Muscle layer of duodenum (tissue), 2 donors: ENCODE results near the gene MAX.
A peak's percentile ranks its signal among the peaks of the same experiment; 100 is the strongest.

Experiments
- H3K27ac ChIP-seq: one replicate; pipeline ENCODE4 v1.7.0; 2013; ENCODE audit warnings: mild to moderate bottlenecking, low read length
- H3K27me3 ChIP-seq: one replicate; pipeline ENCODE4 v1.7.0; 2013; ENCODE audit warnings: low read depth, mild to moderate bottlenecking, control low read depth, low read length
- H3K36me3 ChIP-seq, 2 donors: one replicate each; pipeline ENCODE4 v1.7.0; 2013; ENCODE audit warnings: low read length in 2 of 2, control low read depth in 1 of 2, mild to moderate bottlenecking in 1 of 2; ENCODE audit not compliant: insufficient read depth in 2 of 2, control insufficient read depth in 1 of 2
- H3K4me1 ChIP-seq, 2 donors: one replicate each; pipeline ENCODE4 v1.7.0; 2013; ENCODE audit warnings: low read length in 2 of 2, mild to moderate bottlenecking in 2 of 2, control low read depth in 1 of 2, moderate library complexity in 1 of 2; ENCODE audit not compliant: insufficient read depth in 2 of 2, control insufficient read depth in 1 of 2
- H3K4me3 ChIP-seq, 2 donors: one replicate each; pipeline ENCODE4 v1.7.0; 2013; ENCODE audit warnings: low read length in 2 of 2, low read depth in 1 of 2, mild to moderate bottlenecking in 1 of 2
- H3K9me3 ChIP-seq, 2 donors: one replicate each; pipeline ENCODE4 v1.7.0; 2013; ENCODE audit warnings: low read length in 2 of 2, control low read depth in 1 of 2, mild to moderate bottlenecking in 1 of 2; ENCODE audit not compliant: control insufficient read depth in 1 of 2
- donor health status: healthy.

MAX gene

GRCh38 chr14:65028937-65029336, 73.4 kb downstream of the MAX start:
- Histone ChIP-seq H3K36me3 (peaks cover 22% of the 10 kb centered on the region in 2 donors), H3K27ac (no peak overlapping the region), H3K9me3 (no peaks in the 10 kb centered on the region), H3K27me3 (no peaks in the 10 kb centered on the region), H3K4me1 (peaks cover 0 to 6% of the 10 kb centered on the region in 2 donors), H3K4me3 (no peak overlapping the region)

GRCh38 chr14:65027127-65027799, 75.1 kb downstream of the MAX start:
- no peaks in the 10 kb centered on the region for H3K9me3 ChIP-seq
- H3K27me3 ChIP-seq = no peaks in the 10 kb centered on the region
- no peak overlapping the region for H3K4me3 ChIP-seq
- H3K4me1 ChIP-seq = peaks cover 0 to 6% of the 10 kb centered on the region in 2 donors
- H3K36me3 ChIP-seq = peaks cover 8 to 13% of the 10 kb centered on the region in 2 donors
- H3K27ac ChIP-seq = no peak overlapping the region

GRCh38 chr14:65026526-65026925, 75.8 kb downstream of the MAX start:
- H3K27ac ChIP-seq = no peak overlapping the region
- no peaks in the 10 kb centered on the region for H3K27me3 ChIP-seq
- no peaks in the 10 kb centered on the region for H3K9me3 ChIP-seq
- H3K4me3 ChIP-seq = no peak overlapping the region
- peaks cover 0 to 6% of the 10 kb centered on the region in 2 donors for H3K4me1 ChIP-seq
- H3K36me3 ChIP-seq = peaks cover 8 to 9% of the 10 kb centered on the region in 2 donors

- Histone ChIP-seq H3K27me3 (no peaks in the 10 kb centered on the region), H3K27ac (peak overlapping the region; percentile 55), H3K4me3 (peak overlapping the region; percentile 30 to 32), H3K36me3 (peaks cover 8 to 9% of the 10 kb centered on the region in 2 donors), H3K4me1 (peaks cover 0 to 6% of the 10 kb centered on the region in 2 donors), H3K9me3 (no peaks in the 10 kb centered on the region)
These were observed 76.5 kb downstream of the MAX start for GRCh38 chr14:65025818-65026217.
